GM12891 (cell line): ENCODE measurements around the gene CADPS.

Source experiments
- POLR2A ChIP-seq: IDR thresholded peaks from 2 replicates; pipeline ENCODE4 v1.6.1; 2011; ENCODE audit warnings: low read depth, low read length, control low read depth
- POLR2AphosphoS5 ChIP-seq: IDR thresholded peaks from 2 replicates; pipeline ENCODE4 v1.6.1; 2011; ENCODE audit warnings: low read depth, low read length, control low read depth
- TAF1 ChIP-seq: IDR thresholded peaks from 2 replicates; pipeline ENCODE4 v1.6.1; 2011; ENCODE audit warnings: low read depth, low read length, control low read depth

DNA sequence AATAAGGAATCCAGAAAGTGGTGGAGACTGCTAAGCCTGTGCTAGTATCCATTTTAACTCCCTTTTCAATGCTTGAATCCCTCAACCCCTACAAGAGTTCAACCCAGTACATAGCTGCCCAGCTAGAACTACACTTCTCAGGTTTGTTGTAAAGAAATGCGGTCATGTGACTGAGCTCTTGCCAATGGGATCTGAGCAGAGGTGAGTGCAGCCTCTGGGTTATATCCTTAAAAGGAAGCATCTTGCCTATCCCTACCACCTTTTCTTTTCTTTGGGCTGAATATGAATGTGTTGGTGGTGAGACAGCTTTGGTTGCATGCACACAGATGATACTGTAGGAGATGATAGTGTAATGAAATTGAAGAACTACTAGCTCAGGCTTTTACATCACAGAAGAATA is 139.7 kb downstream of the CADPS start:
- TF ChIP-seq POLR2A (no peak), POLR2AphosphoS5 (no peak), TAF1 (no peak)
